Heart left ventricle (tissue), 16 donors: ENCODE measurements around the gene NOL7. TPM values are rescaled to one million over a fixed set of nuclear protein-coding genes. Genes with fewer than 3 reads are reported as not detected.

Experiments
- ATAC-seq, 4 donors: fragments of 200-7000 bp; cut with Tn5 transposase; one replicate each; pipeline ENCODE4 v1.9.1; 2020 to 2022; ENCODE audit warnings: moderate library complexity in 4 of 4, mild to moderate bottlenecking in 3 of 4, moderate number of reproducible peaks in 1 of 4
- DNase-seq, 5 donors: peaks; one replicate each; pipeline ENCODE4 v3.0.0-alpha.2; 2020
- H3K27ac ChIP-seq, 12 donors: fragments of 200-600 bp; sonication (generic) in 4 of 12; one replicate each; pipeline versions ENCODE4 v1.5.0 to v1.8.0; 2016 to 2022; ENCODE audit warnings: mild to moderate bottlenecking in 2 of 12
- H3K27me3 ChIP-seq, 9 donors: fragments of 200-600 bp; sonication (generic) in 2 of 9; one replicate each; pipeline versions ENCODE4 v1.5.1 to v1.8.0; 2016 to 2022; ENCODE audit warnings: mild to moderate bottlenecking in 3 of 9
- H3K36me3 ChIP-seq, 9 donors: fragments of 200-600 bp; sonication (generic) in 2 of 9; one replicate each; pipeline versions ENCODE4 v1.5.0 to v1.8.0; 2018 to 2022; ENCODE audit warnings: mild to moderate bottlenecking in 2 of 9
- H3K4me1 ChIP-seq, 12 donors: fragments of 200-600 bp; sonication (generic) in 4 of 12; one replicate each; pipeline versions ENCODE4 v1.5.0 to v1.8.0; 2016 to 2022; ENCODE audit warnings: mild to moderate bottlenecking in 3 of 12
- H3K4me3 ChIP-seq, 12 donors: fragments of 200-600 bp; sonication (generic) in 4 of 12; one replicate each; pipeline versions ENCODE4 v1.5.0 to v1.8.0; 2017 to 2022; ENCODE audit warnings: mild to moderate bottlenecking in 9 of 12, moderate library complexity in 4 of 12
- H3K9me3 ChIP-seq, 12 donors: fragments of 200-600 bp; sonication (generic) in 4 of 12; one replicate each; pipeline versions ENCODE4 v1.5.0 to v1.8.0; 2016 to 2022; ENCODE audit warnings: mild to moderate bottlenecking in 1 of 12
- CTCF ChIP-seq, 12 donors: fragments of 200-600 bp; sonication (generic) in 4 of 12; IDR thresholded peaks; one replicate each; pipeline versions ENCODE4 v1.5.0 to v1.8.0; 2018 to 2022; ENCODE audit warnings: antibody characterized with exemption in 12 of 12, mild to moderate bottlenecking in 5 of 12
- POLR2A ChIP-seq, 2 donors: fragments of 450-650 bp; IDR thresholded peaks; one replicate each; pipeline ENCODE4 v1.6.1; 2017; ENCODE audit warnings: antibody characterized with exemption in 2 of 2, mild to moderate bottlenecking in 2 of 2, moderate library complexity in 2 of 2
- WGBS, 4 donors: extraction: QIAGEN DNeasy Blood & Tissue Kit in 2 of 4; methylation state at CpG; one replicate each; pipeline versions ENCODE4 v1.1.5 to v1.1.7; 2013 to 2018; 5-methylcytosine and 5-hydroxymethylcytosine counted together
- intact Hi-C, 10 donors: fragments of 100-400 bp; cut with DNase I; formaldehyde crosslinking; loops; one replicate each; pipeline versions ENCODE4 v1.11.1 to v1.14.2; 2022
- polyA plus RNA-seq, 2 donors: library from polyadenylated mRNA; stranded (reverse); fragments of 200-250 nt; gene quantifications; one replicate each; pipeline ENCODE4 v1.2.3, GENCODE V29; 2013
- total RNA-seq, 9 donors: library from RNA; depleted of rRNA in 2 of 9; stranded (reverse); fragments of >200 nt in 2 of 9; fragmentation: NEBNext Ultra II Directional in 3 of 9; extraction: Animal tissue kit (Norgen Biotek cat#: 25700) in 3 of 9; gene quantifications; one replicate each; pipeline versions ENCODE4 v1.1.0 to v1.2.4, GENCODE V29; 2016 to 2023
- donor health status: ischemic (EF 13 %, LVEDD 7.1; RV severe dilation, severe dysfunction).
- donor health status: healthy with polysubstance abuse.
- donor health status: DM: no; HTN: yes; CAD: no.
- donor health status: DM: no; HTN: no; CAD: no.
- donor health status: ischemic (EF 25% LVEDD 6.9; RV normal size, moderate dysfunction).
- donor health status: ischemic (EF 25% LVEDD 5.7; RV mildly dilated, moderate dysfunction).
- donor health status: healthy.
- donor health status: DM: yes; HTN: yes; CAD: no.
- donor health status: ischemic (EF 35%, LVEDD 5.7; RV mildly dilated, moderate dysfunction).
- donor health status: nonischemic (EF 11% LVEDD 7.7; RV severe dilation, severe dysfunction).
- donor health status: DM: yes; HTN: yes; CAD: no.
- donor health status: PGD.
- donor health status: ischemic (EF 29% LVEDD 5.4; RV normal size, mild dysfunction).
- donor health status: nonischemic (EF 23%, LVEDD 6.1; RV moderate dilation, normal function).

The NOL7 gene
- total and polyA plus RNA-seq, 11 donors = 38.6 to 124 (median 54.6) TPM

GRCh38 chr6:13663986-13664385 is 48.9 kb downstream of the NOL7 start:
- Histone ChIP-seq H3K36me3 (no peaks in the 10 kb centered on the region), H3K9me3 (peaks cover 0 to 4% (median 0%) of the 10 kb centered on the region in 12 donors), H3K4me3 (no peak overlapping the region), H3K27ac (no peak overlapping the region), H3K27me3 (no peaks in the 10 kb centered on the region), H3K4me1 (peaks cover 0 to 79% (median 26%) of the 10 kb centered on the region in 12 donors)
- intact Hi-C loops = no loop called here
- no peak for TF ChIP-seq POLR2A (IDR thresholded peaks at IDR 0.05)
- no peak for TF ChIP-seq CTCF (IDR thresholded peaks at IDR 0.05)
- 89 to 92% (median 90%) methylated on average over 4 of the region's 4 CpGs for WGBS, 4 donors
- no peak for ATAC-seq
- no peak for DNase-seq

- peaks cover 0 to 12% (median 0%) of the 10 kb centered on the region in 12 donors for H3K9me3 ChIP-seq
- intact Hi-C loops = no loop called here
Observed at GRCh38 chr6:13664703-13665352, 49.7 kb downstream of the NOL7 start.

GRCh38 chr6:13666194-13667105 is 51.3 kb downstream of the NOL7 start:
- no peaks in the 10 kb centered on the region for H3K36me3 ChIP-seq
- 87 to 91% (median 91%) methylated on average over 8 of the region's 8 CpGs for WGBS, 4 donors
- peaks cover 0 to 20% (median 0%) of the 10 kb centered on the region in 12 donors for H3K9me3 ChIP-seq
- ATAC-seq (no peak), DNase-seq (no peak)
- TF ChIP-seq POLR2A (IDR thresholded peaks at IDR 0.05) (no peak), CTCF (IDR thresholded peaks at IDR 0.05) (no peak)
- H3K27ac ChIP-seq = no peak overlapping the region
- no peaks in the 10 kb centered on the region for H3K27me3 ChIP-seq
- no peak overlapping the region for H3K4me3 ChIP-seq
- peaks cover 0 to 68% (median 8%) of the 10 kb centered on the region in 12 donors for H3K4me1 ChIP-seq
- intact Hi-C loops = no loop called here

More at GRCh38 chr6:13664703-13665352, 49.7 kb downstream of the NOL7 start:
- TF ChIP-seq POLR2A (IDR thresholded peaks at IDR 0.05) (no peak), CTCF (IDR thresholded peaks at IDR 0.05) (no peak)
- no peaks in the 10 kb centered on the region for H3K27me3 ChIP-seq
- peaks cover 0 to 81% (median 21%) of the 10 kb centered on the region in 12 donors for H3K4me1 ChIP-seq
- ATAC-seq (no peak), DNase-seq (no peak)
- no peak overlapping the region for H3K27ac ChIP-seq
- no peak overlapping the region for H3K4me3 ChIP-seq
- H3K36me3 ChIP-seq = no peaks in the 10 kb centered on the region

GRCh38 chr6:13667655-13668054 is 52.5 kb downstream of the NOL7 start:
- ATAC-seq (no peak), DNase-seq (no peak)
- H3K4me3 ChIP-seq = no peak overlapping the region
- peaks cover 0 to 20% (median 0%) of the 10 kb centered on the region in 12 donors for H3K9me3 ChIP-seq
- intact Hi-C loops = no loop called here
- TF ChIP-seq POLR2A (IDR thresholded peaks at IDR 0.05) (no peak), CTCF (IDR thresholded peaks at IDR 0.05) (no peak)
- no peak overlapping the region for H3K27ac ChIP-seq
- peaks cover 0 to 77% (median 10%) of the 10 kb centered on the region in 12 donors for H3K4me1 ChIP-seq
- no peaks in the 10 kb centered on the region for H3K36me3 ChIP-seq
- WGBS, 4 donors = 90 to 98% (median 95%) methylated on average over 2 of the region's 2 CpGs
- H3K27me3 ChIP-seq = no peaks in the 10 kb centered on the region
